Brain pericyte (primary cell): Measurements from ENCODE around the gene SMIM44.
"Not testable (repeated sequence)": the region's sequence is repeated elsewhere in the genome, so short reads cannot be mapped to it uniquely, and the experiment has no call there.

Experiments used
- DNase-seq: peaks from one replicate; pipeline ENCODE4 v3.0.0-alpha.2; 2012; ENCODE audit warnings: low read depth, low spot score

Gene SMIM44

DNA sequence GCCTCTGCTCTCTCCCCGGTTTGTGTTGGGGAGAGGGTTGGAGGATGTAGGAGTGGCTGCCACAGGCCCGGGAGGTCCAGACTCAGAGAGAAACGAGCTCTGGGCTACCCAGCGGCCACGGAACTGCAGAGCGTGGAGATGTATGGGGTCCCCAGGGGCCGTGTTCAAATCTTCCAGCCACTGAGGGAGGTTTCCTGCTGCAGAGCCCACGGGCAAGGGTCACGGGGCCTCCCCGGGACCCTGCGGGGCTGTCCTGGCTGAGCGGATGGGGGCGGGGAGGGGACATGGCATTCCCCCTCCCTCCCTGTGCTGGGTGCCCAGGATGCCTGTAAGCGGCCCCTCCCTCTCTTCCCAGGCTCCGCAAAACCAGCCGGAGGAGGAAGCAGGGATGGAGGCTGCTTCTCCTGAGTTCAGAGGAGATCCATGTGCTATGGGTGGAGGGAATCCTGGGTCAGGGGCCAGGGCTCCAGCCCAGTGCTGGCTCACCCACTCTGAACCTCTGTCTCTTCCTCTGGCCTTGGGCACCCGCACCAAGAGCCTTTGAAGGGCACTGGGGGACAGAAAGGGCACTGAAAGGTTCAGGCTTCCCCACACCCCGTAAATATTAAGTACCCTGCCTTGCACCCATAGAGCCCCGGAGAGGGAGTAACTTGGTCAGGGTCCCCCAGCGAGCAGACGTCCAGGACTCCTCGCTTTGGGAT, 25.6 kb downstream of the SMIM44 start:
- DNase-seq: no peak

DNA sequence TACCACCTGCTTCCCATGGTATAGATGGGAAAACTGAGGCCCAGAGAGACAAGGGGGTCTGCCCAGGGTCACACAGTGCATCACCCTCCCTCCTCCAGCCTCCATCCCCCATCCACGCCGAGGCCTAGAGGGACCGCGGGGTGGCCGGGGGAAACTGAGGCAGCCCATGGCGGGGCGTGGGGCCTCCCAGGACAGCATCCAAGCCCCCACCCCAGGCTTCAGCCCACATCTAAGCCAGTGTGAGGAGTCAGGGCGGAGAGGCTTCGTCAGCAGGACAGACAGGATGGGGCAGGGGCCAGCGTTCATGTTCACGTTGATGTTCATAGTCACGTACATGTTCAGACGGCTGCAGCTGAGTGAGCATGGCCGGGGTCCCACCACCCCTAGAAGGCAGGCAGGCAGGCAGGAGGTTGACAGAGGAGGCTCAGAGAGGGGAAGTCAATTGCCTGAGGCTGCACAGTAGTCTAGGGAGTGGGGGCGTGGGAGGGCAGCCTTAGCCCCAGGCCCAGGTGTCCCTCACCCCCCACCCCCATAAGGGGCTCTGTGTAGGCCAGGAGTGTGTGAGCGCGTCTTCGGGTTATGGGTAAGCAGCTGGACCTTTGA, 26.2 kb downstream of the SMIM44 start:
- DNase-seq: no peak

DNA sequence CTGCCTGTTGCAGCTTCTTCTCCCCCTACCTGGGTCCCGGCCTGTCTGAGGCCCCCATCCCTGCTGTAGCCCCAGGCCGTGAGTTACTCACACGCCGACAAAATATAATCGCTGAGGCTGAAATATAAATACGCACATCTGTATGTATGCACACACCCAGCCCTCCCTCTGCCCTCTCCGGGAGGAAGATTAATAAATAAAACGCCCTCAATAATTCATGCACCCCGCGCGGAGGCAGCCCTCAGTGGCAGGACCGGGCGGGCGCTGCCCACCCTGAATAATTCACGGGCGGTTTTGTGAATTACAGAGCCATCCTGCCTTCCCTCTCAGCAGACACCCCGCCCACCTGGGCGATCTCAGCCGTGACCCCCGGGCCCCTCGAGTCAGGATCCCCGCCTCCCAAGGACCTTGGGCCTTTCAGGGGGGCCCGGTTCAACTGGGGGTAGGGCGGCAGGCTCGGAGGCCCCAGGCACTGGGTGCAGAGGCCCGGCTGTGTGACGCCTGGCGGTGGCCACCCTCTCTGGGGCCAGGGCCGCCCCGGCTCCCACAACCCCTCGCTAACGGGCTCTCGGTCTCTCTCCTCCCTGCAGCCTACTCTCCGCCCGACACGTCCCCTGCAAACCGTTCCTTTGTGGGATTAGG, 27.2 kb downstream of the SMIM44 start:
- no peak for DNase-seq

DNA sequence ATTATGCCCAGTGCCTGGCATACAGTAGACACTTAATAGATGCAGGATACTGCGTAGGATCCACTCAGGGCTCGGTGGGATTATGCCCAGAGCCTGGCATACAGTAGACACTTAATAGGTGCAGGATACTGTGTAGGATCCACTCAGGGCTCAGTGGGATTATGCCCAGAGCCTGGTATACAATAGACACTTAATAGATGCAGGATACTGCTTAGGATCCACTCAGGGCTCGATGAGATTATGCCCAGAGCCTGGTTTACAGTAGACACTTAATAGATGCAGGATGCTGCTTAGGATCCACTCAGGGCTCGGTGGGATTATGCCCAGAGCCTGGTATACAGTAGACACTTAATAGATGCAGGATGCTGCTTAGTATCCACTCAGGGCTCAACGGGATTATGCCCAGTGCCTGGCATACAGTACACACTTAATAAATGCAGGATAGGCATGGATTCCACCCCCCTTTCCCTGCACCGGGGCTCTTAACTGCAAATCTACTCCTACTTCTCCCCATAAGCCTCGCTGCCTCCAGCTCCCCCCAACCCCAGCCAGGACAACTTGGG, 27.8 kb downstream of the SMIM44 start:
- DNase-seq: no peak

- DNase-seq: no peak
Observed at GRCh38 chr19:3454656-3455392, 28.4 kb downstream of the SMIM44 start.

- no peak for DNase-seq
Observed at GRCh38 chr19:3453840-3454239, 29.4 kb downstream of the SMIM44 start.

DNA sequence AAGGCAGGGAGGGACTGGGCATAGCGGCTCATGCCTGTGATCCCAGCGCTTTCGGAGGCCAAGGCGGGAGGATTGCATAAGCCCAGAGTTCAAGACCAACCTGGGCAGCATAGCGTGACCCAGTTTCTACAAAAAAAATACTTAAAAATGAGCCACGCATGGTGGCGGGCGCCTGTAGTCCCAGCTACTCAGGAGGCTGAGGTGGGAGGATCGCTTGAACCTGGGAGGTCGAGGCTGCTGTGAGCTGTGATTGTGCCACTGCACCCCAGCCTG, 30.4 kb downstream of the SMIM44 start:
- DNase-seq: not testable (repeated sequence)

- no peak for DNase-seq
Observed at GRCh38 chr19:3452171-3452941, 30.9 kb downstream of the SMIM44 start.

DNA sequence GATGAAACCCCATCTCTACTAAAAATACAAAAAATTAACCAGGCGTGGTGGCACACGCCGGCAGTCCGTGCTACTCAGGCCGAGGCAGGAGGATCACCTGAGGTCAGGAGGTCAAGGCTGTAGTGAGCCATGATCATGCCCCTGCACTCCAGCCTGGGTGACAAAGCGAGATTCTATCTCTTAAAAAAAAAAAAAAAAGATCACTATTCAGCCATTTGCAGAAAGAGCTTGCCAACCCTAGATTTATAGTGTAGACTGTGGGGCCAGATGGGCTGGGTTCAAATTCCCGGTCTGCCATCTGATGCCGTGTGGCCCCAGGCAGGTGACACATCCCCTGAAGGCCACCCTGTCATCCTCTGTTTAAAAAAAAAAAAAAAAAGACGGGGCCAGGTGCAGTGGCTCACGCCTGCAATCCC, 31.8 kb downstream of the SMIM44 start:
- DNase-seq: no peak

- DNase-seq: peak; percentile 93
Observed at GRCh38 chr19:3450796-3451411, 32.3 kb downstream of the SMIM44 start.

GRCh38 chr19:3448616-3449334, 34.5 kb downstream of the SMIM44 start:
- DNase-seq: no peak

DNA sequence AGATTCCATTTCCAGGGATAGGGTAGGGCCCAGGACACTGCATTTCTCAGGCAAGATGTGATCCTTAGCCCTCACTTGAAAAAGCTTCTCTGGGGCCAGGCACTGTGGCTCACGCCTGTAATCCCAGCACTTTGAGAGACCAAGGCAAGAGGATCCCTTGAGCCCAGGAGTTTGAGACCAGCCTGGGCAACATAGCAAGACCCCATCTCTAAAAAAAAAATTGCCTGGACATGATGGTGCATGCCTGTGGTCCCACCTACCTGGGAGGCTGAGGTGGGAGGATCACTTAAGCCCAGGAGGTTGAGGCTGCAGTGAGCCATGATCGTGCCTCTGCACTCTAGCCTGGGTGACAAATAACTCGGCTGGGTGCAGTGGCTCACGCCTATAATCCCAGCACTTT, 36.6 kb downstream of the SMIM44 start:
- not testable (repeated sequence) for DNase-seq

DNA sequence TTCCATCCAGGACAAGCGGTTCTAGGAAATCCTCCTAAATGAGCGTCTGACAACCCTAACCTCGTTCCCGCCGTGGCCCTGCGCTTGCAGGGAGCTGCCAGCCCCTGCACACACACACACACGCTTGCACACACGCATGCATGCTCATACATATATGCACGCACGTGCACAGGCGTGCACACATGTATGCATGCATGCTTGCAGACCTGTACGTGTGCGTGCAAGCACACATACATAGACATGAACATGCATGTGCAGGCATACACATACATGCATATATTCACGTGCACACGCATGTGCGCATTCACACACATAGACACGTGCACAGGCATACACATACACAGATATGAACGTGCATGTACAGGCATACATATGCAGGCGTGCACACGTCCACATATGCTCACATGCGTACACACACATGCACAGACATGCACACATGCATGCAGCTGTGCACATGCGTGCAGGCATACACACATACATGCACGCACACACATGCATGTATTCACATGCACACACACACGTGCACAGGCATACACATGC, 38.5 kb downstream of the SMIM44 start:
- no peak for DNase-seq

DNA sequence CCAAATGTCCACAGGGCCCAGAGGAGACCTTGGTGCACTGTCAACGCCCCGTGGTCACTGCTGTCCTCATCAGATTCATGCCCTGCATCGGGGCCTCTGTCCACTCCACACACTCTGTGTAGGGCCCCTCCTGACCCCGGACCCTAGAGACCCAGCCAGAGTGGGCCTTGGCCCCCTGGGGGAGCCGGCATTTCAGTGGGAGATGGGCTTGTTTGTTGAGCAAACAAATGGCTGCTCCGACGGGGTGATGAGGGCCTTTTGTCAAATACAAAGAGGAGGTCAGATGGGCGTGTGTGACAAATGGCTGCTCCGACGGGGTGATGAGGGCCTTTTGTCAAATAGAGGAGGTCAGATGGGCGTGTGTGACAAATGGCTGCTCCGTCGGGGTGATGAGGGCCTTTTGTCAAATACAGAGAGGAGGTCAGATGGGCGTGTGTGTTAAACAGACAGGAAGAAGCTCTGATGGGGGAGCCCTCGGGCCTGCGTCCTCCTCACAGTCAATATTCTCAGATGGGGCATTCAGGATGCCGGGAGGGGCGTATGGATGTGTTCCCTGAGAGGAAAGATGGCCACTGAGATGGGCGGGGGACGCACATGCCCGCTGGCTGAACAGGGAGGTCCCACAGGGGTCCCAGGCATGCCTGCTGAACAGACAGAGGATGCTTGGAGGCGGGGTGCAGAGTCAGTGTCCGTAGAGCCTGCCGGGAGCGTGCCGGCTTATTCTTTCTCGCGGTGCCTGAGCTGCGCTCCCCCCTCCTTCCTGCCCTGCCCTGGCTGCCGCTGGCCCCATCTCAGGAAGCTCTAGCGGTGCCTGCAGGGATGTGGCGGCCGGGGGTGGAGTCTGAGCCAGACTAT, 39.2 kb downstream of the SMIM44 start:
- DNase-seq: no peak

GRCh38 chr19:3442487-3443071, 40.7 kb downstream of the SMIM44 start:
- DNase-seq: no peak

GRCh38 chr19:3441986-3442329, 41.3 kb downstream of the SMIM44 start:
- no peak for DNase-seq

- no peak for DNase-seq
Observed at GRCh38 chr19:3441089-3441985, 41.9 kb downstream of the SMIM44 start.

DNA sequence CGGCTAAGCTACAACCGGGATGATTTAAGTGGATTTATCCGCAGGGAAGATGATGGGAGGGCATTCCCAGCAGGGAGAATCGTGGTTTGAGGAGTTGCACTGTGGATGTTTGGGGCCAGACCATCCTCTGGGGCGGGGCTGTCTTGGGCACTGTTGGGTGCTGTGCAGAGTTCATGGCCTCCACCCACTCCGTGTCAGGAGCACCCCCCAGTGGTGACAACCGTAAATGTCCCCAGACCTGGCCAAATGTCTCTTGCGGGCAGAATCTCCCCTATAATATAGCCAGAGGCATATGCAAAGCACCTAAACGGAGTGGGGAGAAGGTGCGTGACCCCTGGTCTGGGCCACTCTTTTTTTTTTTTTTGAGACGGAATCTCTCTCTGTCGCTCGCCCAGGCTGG, 43.2 kb downstream of the SMIM44 start:
- no peak for DNase-seq
